GM06990 (cell line): Measurements from ENCODE around the gene PRKCZ.

Source experiments
- DNase-seq: peaks from one replicate; pipeline ENCODE4 v3.0.0-alpha.2; 2011; ENCODE audit not compliant: insufficient read length; ENCODE audit errors: extremely low read depth
- H3K27me3 ChIP-seq: replicated peaks from 2 replicates; pipeline ENCODE4 v1.6.0; 2011; ENCODE audit warnings: low read length; ENCODE audit not compliant: control insufficient read depth, insufficient read depth
- H3K36me3 ChIP-seq: 2 replicates; pipeline ENCODE4 v1.5.1; 2011; ENCODE audit warnings: low read length; ENCODE audit not compliant: control insufficient read depth, insufficient read depth
- H3K4me3 ChIP-seq: replicated peaks from 2 replicates; pipeline ENCODE4 v1.5.1; 2011; ENCODE audit warnings: low read depth, mild to moderate bottlenecking, control low read depth, low read length
- CTCF ChIP-seq: IDR thresholded peaks from 2 replicates; pipeline ENCODE4 v1.5.1; 2011; ENCODE audit warnings: low read length, control low read depth, mild to moderate bottlenecking, inconsistent platforms; ENCODE audit not compliant: insufficient read depth, poor library complexity, severe bottlenecking

PRKCZ gene

DNA sequence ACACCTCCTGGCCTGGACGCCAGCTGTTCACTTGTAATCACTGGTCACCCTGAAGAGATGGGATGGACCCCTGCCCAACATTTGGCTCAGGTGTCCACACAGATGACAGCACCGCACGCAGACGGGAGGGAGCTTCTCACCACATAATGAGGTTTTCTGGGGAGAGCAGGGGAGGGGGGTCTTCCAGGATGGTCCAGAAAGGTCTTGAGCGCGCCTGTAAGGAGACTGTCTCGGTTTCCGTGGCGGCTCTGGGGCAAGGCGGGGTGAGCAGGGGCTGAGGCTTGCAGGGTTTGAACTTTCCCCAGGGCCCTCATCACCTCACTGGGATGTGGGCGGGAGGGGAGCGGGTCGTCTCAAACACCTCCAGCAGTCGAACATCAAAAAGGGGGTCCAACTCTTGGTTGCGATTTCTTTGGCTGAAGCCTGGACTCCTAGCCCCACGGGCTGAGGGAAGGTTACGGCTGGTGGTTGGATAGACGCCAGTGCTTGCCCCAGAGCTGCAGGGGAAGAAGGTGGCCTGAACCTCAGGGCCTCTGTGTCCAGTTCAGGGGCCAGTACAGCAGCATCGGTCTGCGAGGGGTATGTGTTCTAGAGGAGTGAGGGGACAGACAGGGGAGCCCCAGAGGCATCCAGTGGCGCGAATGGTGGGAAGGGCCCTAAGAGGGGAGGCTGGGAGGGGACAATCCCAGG is 53.8 kb downstream of the PRKCZ start:
- no peak for TF ChIP-seq CTCF
- DNase-seq: no peak
- no peak overlapping the region for H3K4me3 ChIP-seq
- H3K27me3 ChIP-seq: no peaks in the 10 kb centered on the region
- no peaks in the 10 kb centered on the region for H3K36me3 ChIP-seq

DNA sequence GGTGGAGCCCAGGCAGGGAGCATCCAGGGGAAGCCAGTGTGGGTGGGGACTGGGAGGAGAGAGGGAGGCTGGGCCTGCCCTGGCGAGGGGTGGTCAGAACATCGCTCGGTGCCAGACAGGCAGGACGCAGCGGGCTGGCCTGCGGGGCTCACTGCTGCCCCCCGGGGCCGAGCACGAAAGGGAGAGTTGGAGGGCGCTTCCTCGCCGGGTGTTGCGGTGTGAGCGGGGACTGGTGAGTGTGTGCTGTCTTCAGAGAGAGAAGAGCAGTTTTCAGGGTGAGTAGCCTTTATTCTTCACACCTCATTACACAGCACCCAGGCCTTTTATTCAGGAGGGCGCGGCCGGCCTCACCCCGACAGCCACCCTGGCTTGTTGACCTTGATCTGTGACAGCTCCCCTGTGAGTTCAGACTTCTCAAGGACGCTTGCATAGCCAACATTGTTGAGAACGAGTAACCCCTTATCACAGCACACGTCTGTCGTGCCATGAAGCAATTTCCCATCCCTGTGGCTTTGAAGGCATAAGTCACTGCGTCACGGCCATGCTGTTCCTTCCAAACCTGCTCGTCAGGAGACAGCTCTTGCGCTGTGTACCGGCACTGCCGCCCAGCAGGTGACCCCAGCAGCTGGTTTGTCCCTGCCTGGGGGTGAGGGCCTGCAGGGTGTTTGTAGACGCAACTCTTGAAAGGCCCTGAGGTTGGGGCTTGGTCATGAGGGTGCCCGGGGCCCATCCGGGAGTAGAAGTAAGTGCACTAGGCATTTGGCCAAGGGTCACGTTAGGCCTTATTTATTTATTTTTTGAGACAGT is 54.6 kb downstream of the PRKCZ start:
- Histone ChIP-seq H3K36me3 (no peaks in the 10 kb centered on the region), H3K27me3 (no peaks in the 10 kb centered on the region), H3K4me3 (no peak overlapping the region)
- no peak for DNase-seq
- no peak for TF ChIP-seq CTCF

DNA sequence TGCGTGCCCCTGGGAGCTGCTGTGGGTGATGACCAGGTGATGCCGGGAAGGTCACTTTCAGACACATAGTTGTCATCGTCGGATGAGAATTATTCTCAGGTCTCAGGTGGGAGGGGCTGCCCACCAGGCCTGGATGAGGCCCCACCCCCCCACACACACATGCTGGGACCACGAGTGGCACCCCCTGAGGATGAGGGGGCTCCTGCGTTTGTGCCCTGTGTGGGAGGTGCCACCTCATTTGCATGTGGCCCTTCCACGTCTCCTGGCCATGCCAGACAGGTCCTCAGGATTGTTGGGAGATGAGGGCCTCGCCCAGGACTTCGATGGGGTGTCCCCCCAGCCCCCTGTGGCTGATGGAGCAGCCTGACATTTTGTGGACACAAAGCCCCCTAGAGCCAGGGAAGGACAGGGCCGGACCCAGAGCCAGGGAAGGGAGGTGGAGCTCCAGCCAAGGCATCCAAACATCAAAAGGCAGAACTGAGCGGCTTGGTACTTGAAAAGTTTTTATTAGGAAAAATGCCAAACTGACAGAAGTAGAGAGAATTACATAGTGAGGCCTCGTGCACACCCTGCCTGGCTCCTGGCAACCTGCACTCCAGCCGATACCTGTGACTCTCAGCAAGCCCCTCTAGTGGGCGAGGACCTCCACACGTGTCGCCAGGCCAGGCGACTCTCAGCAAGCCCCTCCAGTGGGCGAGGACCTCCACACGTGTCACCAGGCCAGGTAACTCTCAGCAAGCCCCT is 55.7 kb downstream of the PRKCZ start:
- no peak for TF ChIP-seq CTCF
- Histone ChIP-seq H3K4me3 (no peak overlapping the region), H3K36me3 (no peaks in the 10 kb centered on the region), H3K27me3 (no peaks in the 10 kb centered on the region)
- DNase-seq: no peak

DNA sequence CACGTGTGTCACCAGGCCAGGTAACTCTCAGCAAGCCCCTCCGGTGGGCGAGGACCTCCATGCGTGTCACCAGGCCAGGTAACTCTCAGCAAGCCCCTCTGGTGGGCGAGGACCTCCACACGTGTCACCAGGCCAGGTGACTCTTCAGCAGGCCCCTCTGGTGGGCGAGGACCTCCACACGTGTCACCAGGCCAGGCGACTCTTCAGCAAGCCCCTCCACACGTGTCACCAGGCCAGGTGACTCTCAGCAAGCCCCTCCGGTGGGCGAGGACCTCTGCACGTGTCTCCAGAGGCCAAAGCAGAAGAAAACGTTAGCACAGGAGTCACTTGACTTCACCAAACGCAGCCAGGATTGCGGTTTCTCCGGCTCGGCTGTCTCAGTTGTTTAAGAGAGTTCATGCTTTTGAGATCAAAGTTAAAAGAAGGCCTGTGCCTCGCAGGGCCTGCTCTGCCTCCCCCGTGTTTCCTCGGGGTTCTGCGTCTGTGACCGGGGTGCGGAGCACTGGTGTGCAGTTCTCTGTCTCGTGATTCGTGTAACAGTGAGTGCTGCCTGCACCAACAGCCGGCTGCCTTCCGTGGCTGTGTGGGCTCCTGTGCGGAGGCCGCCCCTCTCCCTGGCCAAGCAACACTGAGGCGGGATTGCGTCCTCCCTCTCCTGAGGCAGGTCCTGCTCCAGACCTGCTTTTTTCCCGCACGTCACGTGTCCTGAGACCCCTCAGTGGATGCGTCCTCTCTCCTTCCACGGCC is 56.6 kb downstream of the PRKCZ start:
- Histone ChIP-seq H3K4me3 (no peak overlapping the region), H3K27me3 (no peaks in the 10 kb centered on the region)

More for the DNA sequence above, 56.6 kb downstream of the PRKCZ start:
- H3K36me3 ChIP-seq: no peaks in the 10 kb centered on the region
- no peak for DNase-seq
- TF ChIP-seq CTCF: no peak
